HEK293T (cell line): ENCODE data around the gene PCDHA5.

ENCODE experiments used
- FOXM1 ChIP-seq: fragments of 450-650 bp; IDR thresholded peaks from 2 replicates; pipeline ENCODE4 v1.6.1; 2017; ENCODE audit warnings: mild to moderate bottlenecking, borderline replicate concordance
- TARDBP ChIP-seq: fragments of 450-650 bp; IDR thresholded peaks from 2 replicates; pipeline ENCODE4 v1.6.1; 2016

DNA sequence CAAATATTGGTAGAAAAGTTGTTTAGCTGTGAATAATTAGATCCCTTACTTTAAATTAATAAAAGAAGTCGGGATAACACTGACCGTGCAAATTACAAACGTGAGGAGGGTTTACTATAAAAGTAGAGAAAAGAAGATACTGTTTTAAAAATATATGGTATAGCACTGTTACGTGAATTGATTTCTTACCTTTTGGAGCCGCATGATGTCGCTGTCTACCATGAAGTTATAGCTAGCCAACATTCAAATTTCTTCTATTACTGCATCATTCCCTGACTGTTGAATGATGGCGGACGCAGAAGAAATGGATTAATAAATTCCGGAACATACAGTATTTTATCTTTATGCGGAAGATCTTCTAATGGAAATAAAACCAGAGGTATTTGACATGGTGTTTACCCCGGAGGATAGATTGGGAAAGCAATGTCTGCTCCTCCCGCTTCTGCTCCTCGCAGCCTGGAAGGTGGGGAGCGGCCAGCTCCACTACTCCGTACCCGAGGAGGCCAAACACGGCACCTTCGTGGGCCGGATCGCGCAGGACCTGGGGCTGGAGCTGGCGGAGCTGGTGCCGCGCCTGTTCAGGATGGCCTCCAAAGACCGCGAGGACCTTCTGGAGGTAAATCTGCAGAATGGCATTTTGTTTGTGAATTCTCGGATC is 6.4 kb downstream of the PCDHA5 start, which contains the start of gene PCDHA6:
- no peak for TF ChIP-seq FOXM1
- TF ChIP-seq TARDBP, result no peak
